HuH-7 (cell line): ENCODE results near the gene DYNC1H1.

Experiments
- DNase-seq: peaks from one replicate; pipeline ENCODE4 v3.0.0; 2011; ENCODE audit warnings: low spot score

DYNC1H1 gene

GRCh38 chr14:102088012-102088792, 123.8 kb downstream of the DYNC1H1 start:
- no peak for DNase-seq

DNA sequence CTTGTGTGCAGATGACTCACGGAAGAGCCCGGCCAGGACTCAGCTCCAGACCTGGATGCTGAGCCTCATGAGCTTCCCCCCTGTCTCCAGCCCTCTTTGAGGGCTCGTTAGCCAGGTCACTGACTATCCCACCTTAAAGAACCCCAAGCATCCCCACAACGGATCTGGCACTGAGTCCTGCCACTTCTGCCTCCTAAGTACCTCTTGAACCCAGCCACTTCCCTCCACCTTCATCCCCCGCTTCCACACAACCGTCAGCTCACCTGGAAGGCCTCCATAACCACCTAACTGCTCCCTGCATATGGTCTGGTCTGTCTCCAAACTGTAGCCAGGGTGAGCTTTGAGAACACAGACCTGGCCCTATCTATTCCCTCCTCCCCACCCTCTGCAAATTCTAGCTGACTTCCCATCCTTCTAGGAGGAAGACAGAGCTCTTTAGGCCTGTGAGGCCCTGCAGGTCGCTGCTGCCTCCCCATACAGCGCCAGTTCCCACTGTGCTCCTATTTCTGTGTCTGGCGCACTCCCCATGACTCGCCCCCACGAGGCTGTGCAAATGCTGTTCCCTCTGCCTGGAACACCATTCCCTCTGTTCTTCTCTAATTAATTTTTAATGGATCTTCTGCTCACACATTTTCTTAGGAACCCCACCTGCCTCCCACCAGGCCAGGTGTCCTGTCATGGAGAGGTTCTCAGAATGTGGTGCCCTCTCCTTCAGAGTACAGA, 125.4 kb downstream of the DYNC1H1 start:
- no peak for DNase-seq

DNA sequence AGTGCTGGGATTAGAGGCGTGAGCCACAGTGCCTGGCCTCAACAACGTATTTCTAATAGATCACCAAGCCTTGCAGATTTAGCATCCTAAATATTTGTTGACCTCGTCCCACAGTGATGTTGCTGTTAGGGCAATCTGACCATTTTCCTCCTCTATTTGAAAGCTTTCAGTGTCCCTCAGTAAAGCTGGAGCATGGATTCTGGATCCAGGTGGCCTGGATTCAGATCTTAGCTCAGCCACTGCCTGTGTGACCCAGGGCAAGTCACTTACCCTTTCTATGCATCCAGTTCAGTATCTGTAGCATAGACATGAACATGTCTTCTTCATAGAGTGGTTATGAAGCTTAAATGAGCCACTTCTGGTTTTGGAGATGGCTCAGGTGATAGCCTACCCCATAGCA, 126.3 kb downstream of the DYNC1H1 start:
- no peak for DNase-seq

GRCh38 chr14:102092806-102093205, 128.4 kb downstream of the DYNC1H1 start:
- DNase-seq, result no peak

- no peak for DNase-seq
These were observed 129.7 kb downstream of the DYNC1H1 start for GRCh38 chr14:102094101-102094500.

GRCh38 chr14:102095231-102095870, 131.0 kb downstream of the DYNC1H1 start:
- no peak for DNase-seq

GRCh38 chr14:102095871-102096568, 131.6 kb downstream of the DYNC1H1 start:
- no peak for DNase-seq

GRCh38 chr14:102096569-102097188, 132.3 kb downstream of the DYNC1H1 start:
- DNase-seq, result peak; percentile 66

- DNase-seq, result no peak
These were observed 133.2 kb downstream of the DYNC1H1 start for GRCh38 chr14:102097441-102098135.

GRCh38 chr14:102103062-102103695, 138.8 kb downstream of the DYNC1H1 start:
- DNase-seq, result no peak

- DNase-seq, result no peak
These were observed 141.0 kb downstream of the DYNC1H1 start for GRCh38 chr14:102105369-102105768.
